ENCODE data around the gene LINC00237. TPM values are rescaled to one million over a fixed set of nuclear protein-coding genes. Genes with fewer than 3 reads are reported as not detected.

LINC00237 gene
- total and polyA plus RNA-seq, 2 experiments from 2014 or later = not detected

DNA sequence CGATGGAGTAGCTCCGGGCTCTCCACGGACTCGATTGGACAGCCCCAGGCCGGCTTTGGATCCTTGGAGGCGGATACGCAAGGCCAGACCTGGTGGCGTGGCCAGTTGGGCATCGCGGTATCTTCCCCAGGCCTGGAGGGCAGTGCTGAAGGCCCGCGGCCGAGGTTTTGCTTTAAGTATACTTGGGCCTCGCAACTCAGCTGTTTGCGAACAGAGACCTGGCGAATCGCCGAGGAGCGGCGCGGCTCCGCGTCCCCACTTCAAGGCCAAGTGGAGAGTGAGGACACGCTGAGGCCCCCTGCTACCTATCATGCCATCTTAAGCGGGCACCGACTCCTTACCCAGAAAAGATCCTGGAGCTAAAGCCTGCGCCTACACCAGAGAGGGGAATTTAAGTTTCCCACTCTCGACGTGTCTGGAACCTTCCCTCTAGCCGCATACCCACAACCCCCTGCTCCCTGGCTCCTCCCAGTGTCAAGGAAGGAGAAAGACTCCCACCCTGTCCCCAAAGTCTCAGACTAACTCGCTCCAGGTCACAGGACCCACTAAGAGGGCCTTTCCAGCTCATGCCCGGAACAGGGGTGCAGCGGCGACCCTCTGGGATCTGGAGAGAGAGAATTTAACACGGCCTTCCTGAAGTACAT lies 4.1 kb downstream of the LINC00237 start:
- DNase-seq (ENCODE audit: low read depth in 1 of 2, low spot score in 1 of 2) = peak in 1 of 2 donors; percentile 9
- Histone ChIP-seq H3K4me3 (peak overlapping the region; percentile 10), H3K9me3 (ENCODE audit: low read depth) (no peaks in the 10 kb centered on the region), H3K4me1 (ENCODE audit: low read depth) (peaks cover 8% of the 10 kb centered on the region), H3K27ac (no peak overlapping the region), H3K27me3 (peaks cover 100% of the 10 kb centered on the region), H3K36me3 (no peaks in the 10 kb centered on the region)
- TF ChIP-seq, protein P1, sequence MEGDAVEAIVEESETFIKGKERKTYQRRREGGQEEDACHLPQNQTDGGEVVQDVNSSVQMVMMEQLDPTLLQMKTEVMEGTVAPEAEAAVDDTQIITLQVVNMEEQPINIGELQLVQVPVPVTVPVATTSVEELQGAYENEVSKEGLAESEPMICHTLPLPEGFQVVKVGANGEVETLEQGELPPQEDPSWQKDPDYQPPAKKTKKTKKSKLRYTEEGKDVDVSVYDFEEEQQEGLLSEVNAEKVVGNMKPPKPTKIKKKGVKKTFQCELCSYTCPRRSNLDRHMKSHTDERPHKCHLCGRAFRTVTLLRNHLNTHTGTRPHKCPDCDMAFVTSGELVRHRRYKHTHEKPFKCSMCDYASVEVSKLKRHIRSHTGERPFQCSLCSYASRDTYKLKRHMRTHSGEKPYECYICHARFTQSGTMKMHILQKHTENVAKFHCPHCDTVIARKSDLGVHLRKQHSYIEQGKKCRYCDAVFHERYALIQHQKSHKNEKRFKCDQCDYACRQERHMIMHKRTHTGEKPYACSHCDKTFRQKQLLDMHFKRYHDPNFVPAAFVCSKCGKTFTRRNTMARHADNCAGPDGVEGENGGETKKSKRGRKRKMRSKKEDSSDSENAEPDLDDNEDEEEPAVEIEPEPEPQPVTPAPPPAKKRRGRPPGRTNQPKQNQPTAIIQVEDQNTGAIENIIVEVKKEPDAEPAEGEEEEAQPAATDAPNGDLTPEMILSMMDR (IDR thresholded peaks at IDR 0.05; ENCODE audit: low read depth, low read length) = no peak

DNA sequence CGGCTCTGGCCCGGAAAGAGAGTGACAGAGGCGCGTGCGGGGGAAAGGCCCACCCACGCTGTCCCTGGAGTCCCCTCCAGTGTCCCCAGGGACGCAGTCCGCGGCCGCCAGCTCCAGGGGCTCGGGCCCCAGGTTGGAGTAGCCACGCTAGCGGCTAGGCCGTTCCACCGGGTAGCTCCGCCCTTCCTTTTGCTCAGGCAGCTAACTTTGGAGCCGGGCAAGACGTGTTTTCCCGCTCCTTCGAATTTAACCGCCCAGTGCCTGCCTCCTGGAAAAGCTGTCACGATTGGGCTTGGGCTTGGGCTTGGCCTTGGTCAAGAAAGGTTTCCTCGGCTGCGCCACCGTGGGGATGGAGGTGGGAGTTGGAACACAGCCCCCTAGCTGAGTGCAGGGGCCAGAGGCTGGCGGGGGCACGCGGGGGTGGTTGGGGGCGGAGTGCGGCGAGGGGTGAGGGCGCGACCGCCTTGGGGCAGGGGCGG lies 4.7 kb downstream of the LINC00237 start:
- no peak for DNase-seq (ENCODE audit: low read depth in 1 of 2, low spot score in 1 of 2)
- TF ChIP-seq, protein P1 (IDR thresholded peaks at IDR 0.05; ENCODE audit: low read depth, low read length) = no peak
- H3K27me3 ChIP-seq = peaks cover 98% of the 10 kb centered on the region
- H3K27ac ChIP-seq = no peak overlapping the region
- H3K36me3 ChIP-seq = no peaks in the 10 kb centered on the region
- peak overlapping the region; percentile 8 for H3K4me3 ChIP-seq
- peaks cover 8% of the 10 kb centered on the region for H3K4me1 ChIP-seq (ENCODE audit: low read depth)
- no peaks in the 10 kb centered on the region for H3K9me3 ChIP-seq (ENCODE audit: low read depth)

DNA sequence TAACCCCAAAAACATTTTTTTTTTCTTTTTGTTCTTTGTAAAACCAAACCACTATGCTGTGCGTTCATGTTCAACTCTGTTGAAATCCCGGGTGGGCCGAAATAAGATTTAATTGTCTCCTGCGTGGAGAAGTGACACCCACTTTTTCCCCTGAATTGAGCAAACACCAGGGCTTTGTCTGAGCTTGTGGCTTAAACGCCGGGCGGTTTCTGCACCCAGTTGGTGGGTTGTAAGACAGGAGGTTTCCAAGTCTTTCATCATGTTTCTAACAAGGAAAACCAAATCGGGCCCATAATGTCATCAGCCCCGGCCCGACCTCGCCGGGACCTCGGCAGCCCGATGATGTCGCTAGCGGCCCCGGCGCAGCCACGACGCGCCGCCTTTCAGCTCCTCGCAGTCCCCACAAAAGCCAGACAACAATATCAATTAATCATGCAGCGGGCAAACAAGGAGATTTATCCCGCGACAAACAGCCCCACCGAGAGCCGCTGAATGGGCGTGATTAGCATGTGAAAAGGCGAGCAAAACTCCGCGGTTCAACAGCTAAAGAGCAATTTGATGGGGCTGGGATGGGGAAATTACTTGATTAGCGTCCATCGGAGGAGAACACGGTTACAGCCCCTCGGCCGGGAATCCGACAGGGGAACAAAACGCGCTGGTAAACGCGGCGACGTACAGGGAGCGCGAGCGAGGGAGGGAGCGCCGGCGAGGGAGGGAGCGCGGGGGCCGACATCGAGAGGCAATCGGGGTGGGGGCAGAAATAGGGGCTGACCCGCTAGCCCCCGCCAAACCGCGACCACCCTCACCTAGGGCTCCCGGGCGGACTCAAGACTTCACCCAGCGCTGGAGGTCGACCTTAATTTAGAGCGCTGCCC lies 5.3 kb downstream of the LINC00237 start:
- Histone ChIP-seq H3K36me3 (no peaks in the 10 kb centered on the region), H3K4me1 (ENCODE audit: low read depth) (peaks cover 8% of the 10 kb centered on the region), H3K27me3 (peaks cover 94% of the 10 kb centered on the region), H3K9me3 (ENCODE audit: low read depth) (no peaks in the 10 kb centered on the region), H3K4me3 (peak overlapping the region; percentile 8), H3K27ac (no peak overlapping the region)
- TF ChIP-seq, protein P1 (IDR thresholded peaks at IDR 0.05; ENCODE audit: low read depth, low read length) = no peak
- peak in 1 of 2 donors; percentile 24 for DNase-seq (ENCODE audit: low read depth in 1 of 2, low spot score in 1 of 2)

DNA sequence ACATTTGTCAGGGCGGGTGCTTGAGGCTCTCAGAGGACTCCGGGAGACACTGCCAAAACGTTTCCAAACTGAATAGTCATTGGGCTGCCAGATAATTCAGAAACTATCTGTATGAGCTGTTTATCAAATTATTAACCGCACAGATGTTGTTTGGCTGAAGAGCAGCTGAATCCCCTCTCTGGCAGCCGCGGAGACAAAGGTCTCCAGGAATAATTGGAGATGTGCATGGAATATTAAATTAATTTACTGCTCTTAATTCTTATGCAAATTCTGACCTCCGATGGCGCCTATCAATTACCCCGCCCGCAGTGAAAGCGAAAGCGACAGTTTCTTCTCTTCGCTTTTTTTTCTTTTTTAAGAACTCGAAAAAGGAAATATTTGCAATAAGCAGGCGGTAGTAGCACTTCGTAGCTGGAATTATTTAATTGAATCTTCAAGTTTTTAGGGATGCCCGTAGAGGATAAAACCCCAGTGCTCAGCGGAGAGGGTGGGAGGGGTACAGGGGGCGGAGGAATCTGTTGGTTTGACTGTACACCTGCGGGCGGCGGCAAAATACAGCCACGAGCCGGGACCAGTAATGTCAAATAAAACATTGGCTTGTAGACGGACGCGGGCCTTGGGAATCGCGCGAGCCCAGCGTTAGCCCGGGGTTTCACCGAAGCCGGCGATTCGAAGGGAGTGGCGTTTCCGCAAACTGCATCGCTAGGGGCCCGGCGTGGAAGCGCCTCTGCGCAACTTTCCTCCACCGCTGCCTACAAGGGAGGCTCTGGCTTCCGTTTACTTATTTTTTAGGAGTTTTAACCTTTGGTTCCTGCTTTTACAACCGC lies 6.2 kb downstream of the LINC00237 start:
- H3K36me3 ChIP-seq = no peaks in the 10 kb centered on the region
- peaks cover 86% of the 10 kb centered on the region for H3K27me3 ChIP-seq
- H3K9me3 ChIP-seq (ENCODE audit: low read depth) = no peaks in the 10 kb centered on the region
- TF ChIP-seq, protein P1 (IDR thresholded peaks at IDR 0.05; ENCODE audit: low read depth, low read length) = no peak
- peak overlapping the region; percentile 8 for H3K4me3 ChIP-seq
- H3K4me1 ChIP-seq (ENCODE audit: low read depth) = peaks cover 8% of the 10 kb centered on the region
- H3K27ac ChIP-seq = no peak overlapping the region
- peak; percentile 9 to 53 for DNase-seq (ENCODE audit: low read depth in 1 of 2, low spot score in 1 of 2)

Measured in cardiac muscle cell (in vitro differentiated cells and primary cell).